Activated naive CD8-positive, alpha-beta T cell (primary cell): Measurements from ENCODE around the gene ZBTB18.

ENCODE experiments used
- H3K27ac Mint-ChIP-seq: one replicate; pipeline ENCODE4 v1.8.0; 2021; ENCODE audit warnings: mixed read lengths
- H3K27me3 Mint-ChIP-seq: one replicate; pipeline ENCODE4 v1.8.0; 2021; ENCODE audit warnings: mixed read lengths
- H3K36me3 Mint-ChIP-seq: one replicate; pipeline ENCODE4 v1.8.0; 2021; ENCODE audit warnings: mixed read lengths
- H3K4me1 Mint-ChIP-seq: one replicate; pipeline ENCODE4 v1.8.0; 2021; ENCODE audit warnings: low read depth, mixed read lengths
- H3K4me3 Mint-ChIP-seq: one replicate; pipeline ENCODE4 v1.8.0; 2021; ENCODE audit warnings: mild to moderate bottlenecking, mixed read lengths
- H3K9me3 Mint-ChIP-seq: one replicate; pipeline ENCODE4 v1.8.0; 2021; ENCODE audit warnings: low read depth, mixed read lengths

The ZBTB18 gene

DNA sequence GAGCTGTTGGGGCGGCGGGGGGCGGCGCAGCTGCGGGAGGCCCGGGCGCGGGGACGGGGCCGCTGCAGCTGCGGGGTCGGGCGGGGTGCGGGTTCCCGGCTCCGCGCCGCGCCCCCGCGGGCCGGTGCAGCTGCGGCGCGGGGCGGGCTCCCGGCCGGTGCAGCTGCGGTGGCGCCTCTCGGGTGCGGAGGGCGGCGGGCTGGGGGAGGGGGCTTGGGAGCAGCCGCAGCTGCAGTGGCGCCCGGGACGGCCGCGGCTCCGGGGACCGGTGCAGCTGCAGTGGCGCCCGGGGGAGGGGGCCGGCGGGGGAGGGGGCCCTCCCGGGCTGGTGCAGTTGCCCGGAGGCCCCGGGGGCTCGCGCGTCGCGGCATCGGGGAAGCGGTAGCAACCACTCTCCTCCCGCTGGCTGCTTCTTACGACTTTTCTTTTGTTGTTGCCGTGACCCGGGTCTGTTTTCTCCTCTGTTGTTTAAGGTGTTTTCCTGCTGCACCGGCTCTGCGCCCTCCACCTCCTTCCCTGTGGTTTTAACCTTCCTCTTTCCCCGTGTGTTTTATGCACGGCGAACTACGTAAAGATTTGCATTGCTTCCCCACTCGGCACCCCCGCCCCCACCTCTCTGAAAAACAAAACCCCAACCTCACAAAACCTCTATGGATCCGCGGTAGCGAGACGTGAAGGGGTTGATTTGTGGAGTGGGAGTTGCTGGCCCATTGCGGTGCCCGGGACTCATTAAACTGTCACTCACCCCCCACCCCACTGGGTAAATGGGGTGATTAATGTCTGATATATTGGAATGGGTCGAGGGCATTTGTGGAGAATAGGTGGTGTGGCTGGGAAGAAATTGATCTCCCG is 1.7 kb upstream of the ZBTB18 start:
- H3K4me1 Mint-ChIP-seq, result peaks cover 24% of the 10 kb centered on the region
- H3K9me3 Mint-ChIP-seq, result no peaks in the 10 kb centered on the region
- no peak overlapping the region for H3K4me3 Mint-ChIP-seq
- no peaks in the 10 kb centered on the region for H3K36me3 Mint-ChIP-seq
- H3K27me3 Mint-ChIP-seq, result no peaks in the 10 kb centered on the region
- H3K27ac Mint-ChIP-seq, result no peak overlapping the region

DNA sequence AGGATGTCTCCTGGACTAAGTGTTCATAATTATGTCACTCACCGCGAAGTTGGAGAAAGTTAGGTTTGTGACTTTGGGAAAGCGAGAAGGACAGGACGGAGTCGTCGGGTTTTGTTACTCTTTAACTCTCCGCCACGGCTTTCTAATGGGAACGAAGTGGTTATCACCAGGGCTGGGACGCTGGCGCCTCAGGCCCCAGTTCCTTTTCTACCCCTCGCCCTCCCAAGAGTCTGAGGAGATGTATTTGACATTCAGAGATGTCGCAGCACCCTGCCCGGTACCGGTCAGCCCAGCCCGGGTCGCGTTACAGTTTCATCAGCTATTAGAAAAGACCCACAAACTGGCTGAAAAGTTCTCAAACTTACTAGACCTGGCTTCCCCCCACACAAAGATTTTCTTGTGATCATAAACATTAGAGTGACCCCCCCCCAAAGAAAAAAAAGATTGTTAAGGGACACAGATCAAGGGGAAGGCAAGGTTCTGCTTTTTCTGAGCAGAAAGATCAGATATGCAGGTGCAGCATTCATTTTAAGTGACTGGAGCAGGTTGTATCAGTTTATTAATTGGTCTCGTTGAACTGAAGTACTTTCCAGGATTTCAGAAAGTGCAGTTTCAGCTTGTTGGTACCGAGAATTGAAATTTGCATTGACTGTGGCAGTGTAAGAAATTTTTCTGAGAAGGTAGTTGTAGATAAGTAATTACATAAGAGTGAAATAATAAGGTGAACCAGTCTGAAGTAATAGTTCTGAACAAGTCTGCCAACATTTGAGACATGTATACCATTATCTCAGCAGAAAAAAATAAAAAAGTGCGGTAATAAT is 859 bp upstream of the ZBTB18 start:
- Mint-ChIP-seq H3K36me3 (peaks cover 4% of the 10 kb centered on the region), H3K27me3 (no peaks in the 10 kb centered on the region), H3K4me1 (peaks cover 22% of the 10 kb centered on the region), H3K9me3 (no peaks in the 10 kb centered on the region), H3K27ac (no peak overlapping the region), H3K4me3 (no peak overlapping the region)

DNA sequence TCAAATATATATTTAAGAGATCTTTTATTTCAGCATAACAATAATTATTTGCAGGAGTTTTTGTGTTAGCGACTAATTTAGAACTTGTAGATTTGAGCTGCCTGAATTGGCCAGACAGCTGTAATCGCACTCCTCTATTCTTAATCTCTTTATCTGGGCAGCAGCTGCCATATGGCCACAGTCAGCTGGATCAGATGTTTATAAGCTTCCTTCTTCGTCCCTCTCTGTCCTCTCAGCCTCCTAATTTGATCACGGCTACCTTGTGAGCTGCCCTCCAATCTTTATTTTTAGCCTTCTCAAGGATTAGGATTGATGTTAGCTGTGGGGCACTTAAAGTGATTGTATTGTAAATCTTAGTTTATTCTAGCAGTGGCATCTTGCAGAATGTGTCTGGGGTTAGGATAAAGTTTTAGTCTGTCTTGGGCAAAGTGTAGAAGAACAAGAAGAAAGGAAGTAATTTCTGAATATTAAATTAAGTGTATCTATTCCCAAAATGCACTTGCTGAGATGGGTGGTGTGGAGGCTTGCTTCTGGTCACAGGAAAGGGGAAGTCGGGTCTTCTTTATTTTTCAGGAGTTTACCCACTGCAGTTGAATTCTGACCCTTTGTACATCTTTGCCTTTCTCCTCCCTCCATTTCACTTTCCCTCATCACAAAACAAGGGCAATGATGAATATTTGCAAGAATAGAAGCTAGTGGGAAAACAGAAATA is 1.1 kb downstream of the ZBTB18 start:
- no peaks in the 10 kb centered on the region for H3K27me3 Mint-ChIP-seq
- no peak overlapping the region for H3K27ac Mint-ChIP-seq
- H3K9me3 Mint-ChIP-seq, result no peaks in the 10 kb centered on the region
- H3K36me3 Mint-ChIP-seq, result peaks cover 4% of the 10 kb centered on the region
- H3K4me3 Mint-ChIP-seq, result no peak overlapping the region
- peaks cover 18% of the 10 kb centered on the region for H3K4me1 Mint-ChIP-seq

DNA sequence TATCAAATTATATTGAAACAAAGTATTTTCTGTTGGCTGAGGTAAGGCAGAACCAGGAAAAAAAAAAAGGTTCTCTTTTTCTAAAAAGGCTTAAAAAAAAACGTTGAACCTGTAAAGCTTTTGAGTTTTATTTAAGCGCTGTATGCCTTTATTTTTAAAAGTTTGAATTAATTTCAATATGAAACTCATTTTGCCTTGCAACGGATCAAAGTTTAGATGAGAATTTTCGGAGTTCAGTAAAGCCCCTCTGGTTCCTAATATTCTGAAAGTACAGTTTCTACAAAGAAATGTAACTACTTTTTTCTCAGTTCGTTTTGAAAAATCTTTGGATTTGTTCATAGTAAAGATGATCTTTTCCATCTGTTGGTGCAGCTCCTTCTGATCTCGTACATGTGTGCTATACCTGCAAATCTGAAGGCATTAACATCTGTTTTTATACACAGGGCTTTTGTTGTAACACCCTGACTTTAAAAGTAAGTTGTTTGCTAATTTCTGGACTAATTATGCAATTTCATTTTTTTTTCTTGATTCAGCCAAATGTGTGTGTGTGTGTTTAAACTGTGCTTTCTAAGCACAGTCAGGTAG is 1.7 kb downstream of the ZBTB18 start:
- Mint-ChIP-seq H3K27ac (no peak overlapping the region), H3K4me1 (peaks cover 20% of the 10 kb centered on the region), H3K4me3 (no peak overlapping the region), H3K27me3 (no peaks in the 10 kb centered on the region), H3K9me3 (no peaks in the 10 kb centered on the region), H3K36me3 (peaks cover 4% of the 10 kb centered on the region)

DNA sequence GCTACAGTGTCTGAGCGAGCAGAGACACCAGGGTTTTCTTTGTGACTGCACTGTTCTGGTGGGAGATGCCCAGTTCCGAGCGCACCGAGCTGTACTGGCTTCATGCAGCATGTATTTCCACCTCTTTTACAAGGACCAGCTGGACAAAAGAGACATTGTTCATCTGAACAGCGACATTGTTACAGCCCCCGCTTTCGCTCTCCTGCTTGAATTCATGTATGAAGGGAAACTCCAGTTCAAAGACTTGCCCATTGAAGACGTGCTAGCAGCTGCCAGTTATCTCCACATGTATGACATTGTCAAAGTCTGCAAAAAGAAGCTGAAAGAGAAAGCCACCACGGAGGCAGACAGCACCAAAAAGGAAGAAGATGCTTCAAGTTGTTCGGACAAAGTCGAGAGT is 2.7 kb downstream of the ZBTB18 start:
- no peak overlapping the region for H3K27ac Mint-ChIP-seq
- no peaks in the 10 kb centered on the region for H3K9me3 Mint-ChIP-seq
- H3K4me3 Mint-ChIP-seq, result no peak overlapping the region

DNA sequence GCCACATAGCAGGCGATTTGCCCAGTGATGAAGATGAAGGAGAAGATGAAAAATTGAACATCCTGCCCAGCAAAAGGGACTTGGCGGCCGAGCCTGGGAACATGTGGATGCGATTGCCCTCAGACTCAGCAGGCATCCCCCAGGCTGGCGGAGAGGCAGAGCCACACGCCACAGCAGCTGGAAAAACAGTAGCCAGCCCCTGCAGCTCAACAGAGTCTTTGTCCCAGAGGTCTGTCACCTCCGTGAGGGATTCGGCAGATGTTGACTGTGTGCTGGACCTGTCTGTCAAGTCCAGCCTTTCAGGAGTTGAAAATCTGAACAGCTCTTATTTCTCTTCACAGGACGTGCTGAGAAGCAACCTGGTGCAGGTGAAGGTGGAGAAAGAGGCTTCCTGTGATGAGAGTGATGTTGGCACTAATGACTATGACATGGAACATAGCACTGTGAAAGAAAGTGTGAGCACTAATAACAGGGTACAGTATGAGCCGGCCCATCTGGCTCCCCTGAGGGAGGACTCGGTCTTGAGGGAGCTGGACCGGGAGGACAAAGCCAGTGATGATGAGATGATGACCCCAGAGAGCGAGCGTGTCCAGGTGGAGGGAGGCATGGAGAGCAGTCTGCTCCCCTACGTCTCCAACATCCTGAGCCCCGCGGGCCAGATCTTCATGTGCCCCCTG is 3.3 kb downstream of the ZBTB18 start:
- peaks cover 21% of the 10 kb centered on the region for H3K4me1 Mint-ChIP-seq
- H3K9me3 Mint-ChIP-seq, result no peaks in the 10 kb centered on the region
- H3K27ac Mint-ChIP-seq, result no peak overlapping the region
- H3K4me3 Mint-ChIP-seq, result no peak overlapping the region
- H3K36me3 Mint-ChIP-seq, result peaks cover 4% of the 10 kb centered on the region
- H3K27me3 Mint-ChIP-seq, result no peaks in the 10 kb centered on the region

More for the DNA sequence above, 2.7 kb downstream of the ZBTB18 start:
- H3K27me3 Mint-ChIP-seq, result no peaks in the 10 kb centered on the region
- H3K36me3 Mint-ChIP-seq, result peaks cover 4% of the 10 kb centered on the region
- peaks cover 21% of the 10 kb centered on the region for H3K4me1 Mint-ChIP-seq

DNA sequence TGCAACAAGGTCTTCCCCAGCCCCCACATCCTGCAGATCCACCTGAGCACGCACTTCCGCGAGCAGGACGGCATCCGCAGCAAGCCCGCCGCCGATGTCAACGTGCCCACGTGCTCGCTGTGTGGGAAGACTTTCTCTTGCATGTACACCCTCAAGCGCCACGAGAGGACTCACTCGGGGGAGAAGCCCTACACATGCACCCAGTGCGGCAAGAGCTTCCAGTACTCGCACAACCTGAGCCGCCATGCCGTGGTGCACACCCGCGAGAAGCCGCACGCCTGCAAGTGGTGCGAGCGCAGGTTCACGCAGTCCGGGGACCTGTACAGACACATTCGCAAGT is 3.8 kb downstream of the ZBTB18 start:
- Mint-ChIP-seq H3K9me3 (no peaks in the 10 kb centered on the region), H3K4me1 (peaks cover 21% of the 10 kb centered on the region), H3K36me3 (peaks cover 4% of the 10 kb centered on the region), H3K27ac (no peak overlapping the region), H3K4me3 (no peak overlapping the region), H3K27me3 (no peaks in the 10 kb centered on the region)

DNA sequence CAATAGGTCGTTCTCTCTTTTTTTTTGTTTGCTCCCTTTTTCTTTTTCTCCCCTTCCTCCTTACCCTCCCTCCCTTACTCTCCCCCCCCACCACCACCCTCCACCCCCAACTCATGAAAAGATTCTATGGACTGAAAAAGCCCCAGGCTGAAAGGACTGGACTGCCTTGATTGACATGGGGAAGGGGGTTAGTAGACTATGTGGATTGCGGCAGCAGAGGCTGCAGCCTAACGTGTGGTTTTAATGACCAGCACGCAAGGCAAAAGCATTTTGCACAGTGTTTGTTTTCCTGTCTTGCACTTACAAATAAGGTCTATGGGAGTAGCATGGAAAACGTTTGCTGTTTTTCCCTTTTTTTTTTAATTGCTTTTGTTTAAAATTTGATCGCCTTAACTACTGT is 5.5 kb downstream of the ZBTB18 start:
- Mint-ChIP-seq H3K4me1 (peaks cover 23% of the 10 kb centered on the region), H3K4me3 (no peak overlapping the region), H3K9me3 (no peaks in the 10 kb centered on the region), H3K27me3 (no peaks in the 10 kb centered on the region), H3K36me3 (peaks cover 4% of the 10 kb centered on the region), H3K27ac (no peak overlapping the region)

DNA sequence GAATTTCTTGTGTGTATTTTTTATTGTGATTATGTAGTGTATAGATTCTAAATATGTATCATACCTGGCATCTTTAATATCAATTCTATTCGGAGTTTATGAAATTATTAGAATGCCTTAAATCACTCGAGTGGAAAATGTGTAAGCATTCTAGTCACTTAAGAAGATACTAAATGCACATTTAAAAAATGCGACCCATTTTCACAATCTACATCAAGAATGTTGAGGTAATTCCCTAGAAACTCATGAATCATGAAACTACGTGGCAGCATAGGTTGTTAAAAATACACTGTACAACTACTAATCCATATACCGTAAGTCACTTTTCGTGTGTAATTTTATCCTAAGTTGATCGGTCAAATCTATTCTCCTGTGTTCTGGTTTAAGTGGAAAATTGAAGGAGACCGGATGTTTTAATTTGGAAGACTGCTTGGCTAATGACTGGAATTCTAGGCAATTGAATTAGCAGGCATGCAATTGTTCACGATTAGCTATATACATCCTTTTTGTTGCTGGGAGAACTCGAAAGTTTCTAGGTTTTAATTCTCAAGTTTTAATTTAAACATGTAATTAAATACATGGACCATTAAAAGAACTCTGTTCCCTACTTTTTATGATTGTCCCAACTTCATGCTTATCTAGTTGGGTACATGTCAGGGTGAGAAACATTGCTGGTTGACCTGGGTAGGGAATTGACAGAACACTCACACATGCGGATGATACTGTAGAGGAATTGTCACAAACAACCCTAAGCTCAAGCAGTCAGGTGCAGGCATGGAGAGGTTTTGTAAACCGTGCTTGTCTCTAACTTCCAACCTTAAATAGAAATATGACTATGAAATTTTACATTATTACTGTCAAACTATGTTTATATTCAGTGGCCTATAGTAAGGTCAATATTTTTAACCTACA is 6.6 kb downstream of the ZBTB18 start:
- Mint-ChIP-seq H3K4me3 (peak overlapping the region; percentile 12), H3K27me3 (no peaks in the 10 kb centered on the region), H3K4me1 (peaks cover 24% of the 10 kb centered on the region), H3K27ac (peak overlapping the region; percentile 78), H3K36me3 (peaks cover 4% of the 10 kb centered on the region), H3K9me3 (no peaks in the 10 kb centered on the region)

DNA sequence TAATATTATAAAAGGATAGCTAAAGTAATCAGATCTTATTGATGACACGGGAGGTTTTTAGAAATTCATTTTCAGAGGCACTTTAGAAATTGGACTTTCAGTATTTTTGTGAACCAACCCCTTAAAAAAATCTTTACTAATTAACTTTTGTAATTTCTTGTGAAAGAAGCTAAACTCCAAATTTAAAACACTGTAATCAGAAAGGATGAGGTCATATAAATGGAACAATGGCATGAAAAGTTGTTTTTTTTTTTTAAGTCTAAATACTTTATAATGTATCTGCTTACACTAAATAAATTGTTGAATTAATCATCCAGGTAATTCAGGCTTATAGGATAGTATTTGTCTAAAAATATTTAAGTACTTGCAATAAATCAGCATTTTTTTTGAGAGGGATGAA is 9.0 kb downstream of the ZBTB18 start:
- no peaks in the 10 kb centered on the region for H3K36me3 Mint-ChIP-seq
- H3K9me3 Mint-ChIP-seq, result no peaks in the 10 kb centered on the region
- no peaks in the 10 kb centered on the region for H3K27me3 Mint-ChIP-seq
- no peak overlapping the region for H3K27ac Mint-ChIP-seq
- H3K4me3 Mint-ChIP-seq, result no peak overlapping the region
- peaks cover 24% of the 10 kb centered on the region for H3K4me1 Mint-ChIP-seq

DNA sequence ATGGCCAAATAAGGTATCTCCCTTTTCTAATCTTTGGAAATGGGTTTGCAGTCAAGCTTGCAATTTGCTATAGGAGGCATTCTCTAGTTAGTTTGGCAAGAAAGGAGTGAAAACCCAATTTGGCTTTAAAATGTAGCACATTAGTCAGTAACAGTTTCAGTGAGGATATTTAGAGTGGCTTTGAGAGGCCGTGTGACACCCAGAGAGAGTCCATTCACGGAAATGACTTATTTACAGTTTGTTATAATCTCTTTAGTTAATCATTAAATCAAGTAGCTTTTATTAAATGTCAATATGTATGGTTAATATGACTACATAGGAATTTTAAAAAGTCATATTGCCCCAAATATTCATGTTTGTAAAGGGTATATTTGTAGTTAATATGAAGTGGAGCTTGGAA is 9.6 kb downstream of the ZBTB18 start:
- H3K27ac Mint-ChIP-seq, result no peak overlapping the region

DNA sequence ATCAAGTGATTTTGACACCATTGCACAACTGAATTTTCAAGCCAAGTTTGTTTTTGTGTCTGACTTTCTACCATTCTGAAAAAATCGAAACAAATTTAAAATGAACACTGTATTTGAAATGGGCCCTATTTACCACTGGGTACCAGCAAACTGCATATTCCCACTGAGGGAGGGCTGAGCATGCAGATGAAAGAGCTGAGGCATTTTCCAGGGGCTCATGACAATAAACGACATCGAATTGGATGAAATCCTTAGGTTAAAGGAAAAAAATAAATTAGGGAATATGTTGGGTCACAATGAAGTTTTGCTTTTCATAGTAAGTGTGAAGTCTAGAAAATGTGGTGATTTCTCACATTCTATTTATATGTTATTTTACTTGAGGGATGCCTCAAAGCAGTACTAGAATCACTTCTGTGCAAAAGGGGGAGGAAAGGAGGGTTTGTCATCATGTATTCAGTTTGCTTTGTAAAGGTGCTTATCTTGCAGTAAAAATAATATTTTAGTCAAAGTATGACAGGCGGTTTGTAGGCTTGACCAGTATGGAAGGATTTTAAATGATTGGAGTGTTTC is 11.2 kb downstream of the ZBTB18 start:
- Mint-ChIP-seq H3K27me3 (no peaks in the 10 kb centered on the region), H3K36me3 (no peaks in the 10 kb centered on the region), H3K9me3 (no peaks in the 10 kb centered on the region), H3K4me1 (peaks cover 22% of the 10 kb centered on the region), H3K27ac (no peak overlapping the region), H3K4me3 (no peak overlapping the region)

More for the DNA sequence above, 9.6 kb downstream of the ZBTB18 start:
- Mint-ChIP-seq H3K4me3 (no peak overlapping the region), H3K27me3 (no peaks in the 10 kb centered on the region), H3K9me3 (no peaks in the 10 kb centered on the region), H3K36me3 (no peaks in the 10 kb centered on the region), H3K4me1 (peaks cover 23% of the 10 kb centered on the region)

DNA sequence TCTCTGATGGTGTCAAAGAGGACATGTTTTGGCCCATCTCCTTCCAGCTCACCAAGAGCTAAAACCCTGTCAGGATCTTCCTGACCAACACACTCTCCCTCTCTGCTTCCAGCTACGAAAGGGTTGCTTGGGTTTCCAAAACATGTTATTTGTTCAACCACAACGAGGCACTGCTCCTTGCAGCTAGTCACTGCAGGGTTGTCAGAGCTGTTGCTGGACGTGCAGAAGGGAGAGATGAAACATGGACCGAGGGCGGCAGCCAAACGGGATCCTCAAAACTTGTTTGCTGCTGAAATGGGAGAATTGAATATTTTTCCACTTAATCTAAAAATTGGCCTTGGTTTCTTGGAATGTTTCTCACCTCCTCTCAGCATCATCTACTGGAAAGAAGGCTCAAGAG is 12.4 kb downstream of the ZBTB18 start:
- H3K27ac Mint-ChIP-seq, result no peak overlapping the region
- no peaks in the 10 kb centered on the region for H3K27me3 Mint-ChIP-seq
- H3K9me3 Mint-ChIP-seq, result no peaks in the 10 kb centered on the region
- H3K4me1 Mint-ChIP-seq, result peaks cover 20% of the 10 kb centered on the region
- no peaks in the 10 kb centered on the region for H3K36me3 Mint-ChIP-seq
- no peak overlapping the region for H3K4me3 Mint-ChIP-seq
